HG03342 (cell line): Measurements from ENCODE around the gene SFXN5.

Experiments
- ATAC-seq: cut with Tn5 transposase; IDR thresholded peaks from one replicate; pipeline ENCODE4 v1.9.1; 2021; ENCODE audit warnings: mild to moderate bottlenecking, moderate library complexity; ENCODE audit not compliant: unreplicated experiment

The SFXN5 gene

DNA sequence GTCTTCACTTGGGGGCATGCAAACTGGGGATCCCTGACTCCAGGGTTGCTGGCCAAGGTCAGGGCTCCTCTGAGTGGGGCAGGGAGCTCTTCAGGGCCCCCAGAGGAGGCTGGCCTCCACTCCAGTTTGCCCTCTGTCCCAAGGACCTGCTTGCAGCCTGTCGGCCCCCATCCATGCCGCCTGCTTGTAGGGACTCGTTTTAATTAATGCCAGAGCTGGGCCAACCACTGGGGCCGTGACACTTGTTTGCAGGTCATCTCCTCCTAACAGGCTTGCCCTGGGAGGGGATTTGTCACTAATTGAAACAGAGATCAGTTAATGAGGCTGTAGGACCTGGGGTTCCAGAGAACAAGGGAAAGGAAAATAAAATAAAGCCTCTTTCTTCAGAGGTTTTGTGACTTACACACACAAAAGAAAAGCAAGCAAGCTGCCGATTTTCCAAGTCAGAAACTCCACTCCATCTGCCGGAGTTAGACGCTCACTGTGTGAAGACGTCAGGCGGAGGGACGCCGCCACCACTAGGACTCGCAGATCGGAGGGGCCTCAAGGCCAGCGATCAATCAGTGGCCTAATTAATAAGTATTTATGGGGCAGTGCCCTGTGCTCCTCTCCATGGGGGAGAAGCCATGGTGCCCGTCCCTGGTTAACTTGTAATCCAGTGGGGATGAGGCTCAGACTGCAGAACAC, 75.9 kb downstream of the SFXN5 start:
- ATAC-seq, result no peak

- no peak for ATAC-seq
Measured at GRCh38 chr2:72994991-72995380, 76.5 kb downstream of the SFXN5 start.

DNA sequence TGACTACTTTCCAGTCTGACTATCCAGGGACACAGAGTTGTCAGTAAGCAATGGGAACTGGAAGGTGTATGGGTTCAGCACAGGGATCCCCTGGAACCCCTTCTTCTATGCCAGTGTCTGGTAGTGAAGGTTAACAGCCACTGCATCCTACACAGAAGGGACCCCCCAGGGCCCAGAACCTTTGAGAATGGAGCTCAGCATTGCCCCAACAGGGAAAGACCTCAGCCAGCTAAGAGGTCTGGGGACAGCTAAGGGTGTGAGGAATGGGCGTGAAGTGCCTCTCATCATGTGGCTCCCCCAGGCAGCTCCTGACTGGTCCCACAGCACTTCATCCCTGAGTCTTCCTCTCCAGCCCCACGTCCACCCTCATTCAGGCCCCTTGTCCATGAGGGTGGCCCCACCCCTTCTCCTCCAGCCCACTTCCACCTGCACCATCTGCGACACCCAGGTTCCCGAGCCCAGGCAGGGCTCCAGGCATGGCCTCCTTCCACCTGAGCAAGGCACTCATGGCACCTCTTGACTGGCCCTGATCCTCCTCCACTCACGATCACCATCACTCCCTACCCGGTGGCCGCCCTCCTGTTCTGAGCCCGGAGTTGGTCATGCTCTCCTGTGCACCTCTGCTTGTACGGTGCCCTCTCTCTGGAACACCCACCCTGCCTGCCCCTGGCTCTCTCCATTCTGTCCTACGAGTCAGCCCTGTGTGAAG, 77.1 kb downstream of the SFXN5 start:
- ATAC-seq, result no peak

DNA sequence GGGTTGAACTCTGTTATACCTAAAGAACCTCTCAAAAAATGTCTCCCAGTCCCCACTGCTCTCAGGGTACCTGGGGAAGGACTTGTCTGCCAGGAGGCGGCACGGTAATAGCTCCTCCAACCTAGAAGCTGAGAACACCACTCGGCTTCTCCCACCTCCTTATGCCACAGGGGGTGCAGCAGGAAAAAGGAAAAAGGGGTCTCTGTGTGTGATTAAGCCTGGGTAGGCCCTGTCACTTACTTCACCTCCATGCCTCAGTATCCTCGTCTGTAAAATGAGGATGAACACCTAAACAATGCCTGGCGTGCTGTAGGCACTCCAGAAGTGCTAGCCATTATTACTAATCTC, 77.6 kb downstream of the SFXN5 start:
- no peak for ATAC-seq

DNA sequence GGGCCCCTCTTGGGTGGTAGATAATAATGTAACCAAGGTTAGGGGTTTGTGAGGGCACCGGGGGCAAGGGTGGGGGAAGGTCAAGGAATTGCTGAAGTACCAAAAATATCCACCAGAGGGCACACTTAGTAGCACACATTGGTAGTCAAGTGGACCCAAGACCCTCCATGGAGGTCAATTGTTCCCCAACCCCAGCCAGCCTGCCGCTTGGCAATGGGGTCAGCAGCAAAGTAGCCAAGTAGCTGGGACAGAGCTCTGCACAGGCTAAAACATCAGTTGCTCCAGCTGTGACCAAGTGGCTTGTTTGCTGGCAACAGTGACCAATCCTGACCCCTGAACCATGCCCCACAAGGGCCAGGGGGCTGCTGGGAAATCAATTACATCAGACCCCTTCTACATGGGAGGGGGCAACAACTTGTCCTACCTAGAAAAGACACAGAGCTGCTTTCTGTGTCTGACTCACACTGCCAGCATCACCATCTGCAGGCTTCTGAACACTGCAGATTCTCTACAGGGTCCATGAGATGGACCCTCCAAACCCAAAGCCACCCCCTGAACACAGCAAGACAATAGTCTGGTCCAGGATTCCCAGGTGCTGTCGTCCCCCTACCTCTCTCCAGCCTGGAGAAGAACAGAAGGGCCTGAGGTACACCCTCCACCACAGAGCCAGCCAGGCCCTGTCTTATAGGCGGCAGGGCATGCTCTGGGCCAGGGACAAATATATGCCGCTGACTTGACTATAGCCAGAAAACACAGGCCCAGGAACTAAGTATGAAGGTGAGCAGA, 78.2 kb downstream of the SFXN5 start:
- ATAC-seq, result no peak

DNA sequence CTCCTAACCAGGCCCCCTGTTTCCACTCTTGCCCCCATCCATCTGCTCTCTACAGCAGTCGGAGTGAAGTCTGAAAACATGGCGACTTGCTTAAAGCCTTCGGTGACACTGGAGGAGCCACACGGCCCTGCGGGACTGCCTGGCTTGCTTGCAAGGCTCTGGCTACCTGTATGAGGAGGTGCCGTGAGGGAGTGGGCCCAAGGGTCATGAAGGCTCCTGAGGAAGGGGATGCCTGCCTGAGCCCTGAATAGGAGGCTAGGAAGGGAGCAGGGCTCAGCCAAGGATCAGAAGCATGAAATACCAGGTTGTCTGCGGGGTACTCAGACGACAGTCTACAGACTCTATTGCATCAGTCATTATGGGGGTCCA, 78.8 kb downstream of the SFXN5 start:
- no peak for ATAC-seq

DNA sequence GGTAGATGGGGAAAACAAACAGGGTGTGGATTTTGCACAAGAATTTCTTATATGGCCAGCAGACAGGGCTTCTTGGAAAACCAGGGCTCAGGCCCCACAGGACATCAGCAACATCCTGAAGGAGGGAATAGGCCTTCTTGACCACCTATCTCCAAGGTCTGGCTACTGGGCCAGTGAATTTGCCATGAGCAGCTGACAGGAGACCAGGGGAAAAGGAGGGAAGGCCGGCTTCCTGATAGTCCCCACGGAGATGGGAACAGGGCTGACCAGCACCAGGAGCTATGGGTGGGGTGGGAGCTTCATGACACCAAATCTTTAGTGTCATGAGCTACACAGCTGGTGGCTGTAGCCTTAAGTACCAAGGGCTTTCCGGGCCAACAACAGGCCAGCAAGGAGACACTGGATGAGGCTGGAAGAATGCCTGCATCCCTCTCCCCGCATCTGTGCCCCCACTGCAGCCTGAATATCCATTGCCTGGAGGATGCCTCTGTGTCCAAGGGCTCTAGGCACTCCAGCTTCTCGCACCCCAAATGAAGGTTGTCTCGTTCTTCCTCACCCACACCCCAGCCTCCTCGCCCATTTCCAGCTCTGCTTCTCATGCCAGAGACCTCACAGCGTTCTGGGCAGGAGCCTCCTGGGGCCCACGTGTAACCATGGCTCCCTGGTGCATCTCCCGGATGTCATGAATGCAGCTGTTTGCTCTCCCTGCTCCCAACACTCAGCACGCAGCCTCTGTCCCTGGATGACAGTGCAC, 79.4 kb downstream of the SFXN5 start:
- no peak for ATAC-seq

DNA sequence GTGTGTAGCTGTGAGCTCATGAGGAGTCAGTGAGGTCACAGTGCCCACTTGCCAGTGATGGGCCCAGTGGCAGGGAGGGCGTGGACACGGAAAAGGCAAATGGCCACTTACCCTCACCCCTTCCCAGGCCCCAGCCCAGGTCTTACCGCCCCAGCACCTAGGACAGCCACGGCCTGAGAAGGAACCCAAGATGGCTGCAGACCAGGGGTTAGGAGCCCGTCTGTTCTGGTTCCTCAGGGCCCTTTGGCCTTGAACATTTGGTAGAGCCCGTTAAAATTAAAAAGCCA, 80.1 kb downstream of the SFXN5 start:
- no peak for ATAC-seq

DNA sequence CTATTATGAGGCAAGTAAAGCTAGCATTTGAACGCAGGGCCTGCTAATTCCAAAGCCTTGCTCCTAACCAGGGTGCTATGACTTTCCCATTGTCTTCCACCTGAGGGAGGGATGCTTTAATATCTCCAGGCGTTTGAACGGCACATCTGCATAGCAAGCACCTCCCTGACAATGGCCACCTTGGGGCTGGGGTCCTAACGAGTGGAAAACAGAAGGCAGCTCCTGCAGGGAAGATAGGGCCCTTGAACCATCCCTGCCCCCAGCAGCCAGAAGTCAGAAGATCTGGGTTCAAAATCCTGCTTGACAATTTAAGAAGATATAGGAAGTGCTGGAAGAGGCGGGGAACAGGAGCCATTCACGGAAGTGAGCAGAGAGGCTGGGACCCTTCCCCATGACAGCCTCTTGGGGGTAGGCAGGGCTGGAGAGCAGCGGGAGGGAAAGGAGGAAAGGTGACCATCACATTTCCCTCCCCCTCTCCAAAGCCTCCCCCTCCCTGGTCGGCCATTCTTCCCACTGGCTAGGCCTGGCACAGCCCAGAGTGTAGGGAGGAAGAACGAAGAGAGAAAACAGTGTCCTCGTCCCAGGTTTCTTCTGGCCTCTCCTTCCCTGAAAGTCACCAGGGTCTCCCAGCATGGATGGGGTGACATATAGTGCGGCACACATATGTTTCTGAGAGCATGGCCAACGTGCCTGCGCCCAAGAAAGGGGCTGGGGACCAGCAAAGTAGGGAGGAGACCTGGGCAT, 80.6 kb downstream of the SFXN5 start:
- ATAC-seq, result no peak

DNA sequence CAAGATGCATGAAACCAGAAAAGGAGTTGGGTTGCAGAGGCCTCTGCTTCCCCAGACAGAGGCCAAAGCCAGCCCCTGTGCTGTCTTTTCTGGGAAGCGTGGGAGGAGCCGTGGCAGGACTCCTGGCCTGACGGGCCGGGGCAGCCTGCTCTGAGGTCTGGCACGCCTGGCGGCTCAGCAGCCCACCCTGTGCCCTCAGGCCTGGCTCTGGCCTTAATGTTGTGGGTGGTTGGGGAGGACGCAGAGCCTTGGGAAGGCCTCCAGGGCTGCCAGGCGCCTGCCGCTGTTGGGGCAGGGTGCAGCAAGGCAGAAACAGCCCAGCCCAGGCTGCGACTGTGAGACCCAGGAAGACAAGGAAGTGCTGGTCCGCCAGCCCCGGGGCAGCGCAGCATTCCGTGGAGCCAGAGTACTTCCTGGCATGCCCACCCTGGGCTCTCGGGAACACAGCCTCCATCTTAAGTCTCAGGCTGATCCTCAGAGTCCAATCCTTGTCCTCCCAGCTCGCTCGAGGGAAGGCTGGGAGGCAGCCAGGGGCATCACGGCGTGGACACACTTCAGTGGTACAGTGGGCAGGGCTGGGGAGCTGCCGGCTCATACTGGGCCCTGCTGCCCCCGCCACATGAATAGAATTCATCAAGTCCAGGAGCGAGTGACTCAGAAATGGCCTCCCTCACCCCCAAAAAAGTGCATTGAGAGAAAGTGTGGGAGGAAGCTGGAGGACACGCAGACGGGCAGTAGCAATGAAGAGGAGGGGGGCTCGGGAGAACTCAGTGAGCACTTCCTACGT, 81.5 kb downstream of the SFXN5 start:
- ATAC-seq, result no peak

DNA sequence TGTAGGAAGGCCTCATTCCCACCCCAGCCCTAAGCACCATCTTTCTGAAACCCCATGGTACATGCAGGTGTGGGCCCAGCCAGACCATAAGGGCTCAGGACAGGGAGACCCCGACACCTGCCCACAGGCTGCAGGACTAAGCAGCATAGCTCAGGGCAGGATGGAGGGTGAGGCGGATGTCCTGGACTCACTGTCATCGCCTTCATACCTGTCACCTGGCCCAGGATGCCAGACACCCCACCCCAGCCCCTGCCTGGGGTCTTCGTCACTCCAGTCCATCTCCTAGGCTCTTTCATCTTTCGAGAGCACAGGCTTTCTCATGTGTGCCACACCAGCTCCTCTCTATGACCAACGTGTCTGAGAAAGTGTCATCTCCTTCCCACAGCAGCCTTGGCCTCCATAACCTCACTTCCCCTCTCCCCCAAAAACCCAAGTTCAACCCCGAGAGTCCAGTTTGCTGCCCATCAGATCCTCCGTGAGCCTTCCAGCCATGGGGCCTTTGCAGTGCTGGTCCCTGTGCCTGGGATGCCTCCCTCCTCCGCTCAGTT, 82.7 kb downstream of the SFXN5 start:
- no peak for ATAC-seq

DNA sequence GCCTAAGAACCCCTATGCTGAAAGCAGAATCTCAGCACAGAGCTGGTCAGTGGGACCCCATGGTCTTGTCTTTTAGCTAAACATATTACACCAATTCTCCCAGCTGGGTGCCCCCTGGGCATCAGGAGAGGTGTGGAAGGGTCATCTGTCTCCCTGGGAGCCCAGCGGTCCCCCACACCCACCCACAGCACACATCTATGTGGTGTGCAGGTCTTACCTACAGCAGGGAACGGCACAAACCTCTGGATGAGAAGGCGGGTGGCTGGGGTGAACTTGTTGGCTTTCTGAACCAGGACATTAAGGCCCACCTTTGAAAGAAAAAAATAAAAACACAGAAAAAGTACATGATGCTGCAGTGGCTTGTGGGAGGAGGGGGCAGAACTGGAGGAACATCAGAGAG, 83.5 kb downstream of the SFXN5 start:
- ATAC-seq, result no peak

- ATAC-seq, result no peak
Measured at GRCh38 chr2:72985891-72986683, 85.4 kb downstream of the SFXN5 start.

GRCh38 chr2:72985136-72985535, 86.4 kb downstream of the SFXN5 start:
- ATAC-seq, result no peak

DNA sequence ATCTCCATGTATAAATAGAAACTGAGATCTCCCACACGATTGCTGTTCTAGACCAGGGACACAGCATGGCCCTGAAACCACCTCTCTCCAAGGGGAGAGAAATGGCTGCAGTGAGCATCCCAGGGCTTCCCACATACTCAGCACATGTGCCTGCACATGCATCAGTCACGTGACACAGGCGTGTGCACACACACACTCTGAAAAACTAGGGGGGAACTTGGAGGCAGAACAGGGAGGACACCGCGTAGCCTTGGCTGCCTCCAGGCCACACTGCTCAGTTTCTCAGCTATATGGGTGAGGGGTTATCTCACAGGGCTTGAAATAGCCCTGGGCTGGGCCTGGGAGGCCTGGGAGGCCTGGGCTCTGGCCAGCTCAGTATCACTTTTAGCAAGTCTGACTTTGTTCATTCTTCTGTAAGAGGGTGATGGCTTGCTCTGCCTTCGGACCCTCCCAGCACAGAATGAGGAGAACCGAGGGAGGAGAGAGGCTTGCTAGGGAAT, 87.3 kb downstream of the SFXN5 start:
- no peak for ATAC-seq

GRCh38 chr2:72983500-72984161, 87.9 kb downstream of the SFXN5 start:
- no peak for ATAC-seq

GRCh38 chr2:72982781-72983499, 88.6 kb downstream of the SFXN5 start:
- ATAC-seq, result no peak

GRCh38 chr2:72982219-72982618, 89.3 kb downstream of the SFXN5 start:
- ATAC-seq, result no peak
